HuH-7.5 (cell line): ENCODE measurements around the gene SPCS1.
"Not testable (repeated sequence)": the region's sequence is repeated elsewhere in the genome, so short reads cannot be mapped to it uniquely, and the experiment has no call there.

Experiments used
- DNase-seq: peaks from one replicate; pipeline ENCODE4 v3.0.0; 2011; ENCODE audit warnings: low spot score

The SPCS1 gene

DNA sequence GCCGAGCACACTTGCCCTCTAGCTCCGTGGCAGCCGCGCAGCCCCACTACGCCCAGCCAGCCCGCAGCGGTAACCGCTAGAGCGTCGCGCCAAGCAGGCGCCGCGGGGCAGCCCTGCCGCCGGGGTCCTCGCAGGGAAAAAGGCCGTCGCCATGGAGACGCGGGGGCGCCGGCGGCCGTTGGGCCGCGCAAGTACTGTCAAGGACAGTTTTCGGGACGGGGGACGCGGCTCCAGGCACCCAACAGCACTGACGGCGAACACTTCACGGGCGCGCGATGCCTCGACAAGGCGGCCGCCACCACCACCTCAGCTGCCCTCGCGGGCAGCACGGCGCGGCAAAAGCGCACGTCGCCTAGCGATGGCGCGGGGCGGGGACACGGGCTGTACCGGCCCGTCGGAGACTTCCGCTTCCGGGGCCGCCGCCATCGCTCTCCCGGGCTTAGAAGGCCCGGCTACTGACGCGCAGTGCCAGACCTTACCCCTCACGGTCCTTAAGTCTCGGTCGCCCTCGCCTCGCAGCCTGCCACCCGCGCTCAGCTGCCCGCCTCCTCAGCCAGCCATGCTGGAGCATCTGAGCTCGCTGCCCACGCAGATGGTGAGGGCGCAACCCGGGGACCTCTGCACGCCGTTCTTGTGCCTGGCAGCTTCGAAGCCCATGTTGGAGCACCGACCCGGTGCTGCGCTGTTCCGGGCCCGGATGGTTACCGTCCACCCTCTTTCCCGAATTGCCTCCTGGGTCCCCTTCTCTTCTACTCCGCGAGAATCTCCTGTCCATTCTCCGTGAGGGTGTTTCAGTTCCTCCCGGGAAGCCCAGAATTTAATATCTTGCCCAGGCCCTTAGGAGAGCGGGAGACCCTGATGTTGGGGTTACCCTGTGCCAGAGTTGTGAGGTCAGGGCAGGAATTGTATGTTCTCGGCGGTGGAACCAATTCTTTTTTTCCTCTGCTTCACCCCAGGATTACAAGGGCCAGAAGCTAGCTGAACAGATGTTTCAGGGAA lies at the start of gene SPCS1, which contains the start of gene GLT8D1:
Gene SPCS1, plus strand, starts transcription at position 419 of the 999 bp plus-strand sequence. Its CDS starts 141 bp downstream, at position 560.
Gene GLT8D1, minus strand, starts transcription at position 104 of the 999 bp plus-strand sequence. CDS start 5,331 bp downstream, outside the sequence.
- peak; percentile 66 for DNase-seq

GRCh38 chr3:52660046-52660445 lies 45.9 kb upstream of the SPCS1 start:
- no peak for DNase-seq

DNA sequence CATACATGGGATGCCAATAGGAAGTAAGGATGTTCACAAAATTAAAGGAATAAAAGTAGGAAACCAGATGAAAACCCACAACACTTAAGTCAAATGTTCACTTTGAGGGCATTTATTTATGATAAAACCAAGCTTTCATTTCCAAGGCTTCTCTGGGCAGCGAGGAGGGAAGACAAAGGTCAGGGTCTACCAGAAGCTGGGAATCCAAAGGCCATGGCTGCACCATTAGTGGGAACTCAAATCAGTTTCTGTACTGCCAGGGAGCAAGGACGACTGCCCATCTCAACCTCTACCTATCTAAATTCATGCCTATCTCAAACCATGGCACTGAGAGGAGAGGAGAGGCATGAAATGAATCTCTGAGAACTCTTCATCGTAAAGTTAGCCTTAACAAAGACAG lies 42.8 kb upstream of the SPCS1 start:
- no peak for DNase-seq

- no peak for DNase-seq
These were observed 35.0 kb upstream of the SPCS1 start for GRCh38 chr3:52670621-52671521.

GRCh38 chr3:52671676-52672075 lies 34.2 kb upstream of the SPCS1 start:
- DNase-seq, result no peak

GRCh38 chr3:52676201-52676600 lies 29.7 kb upstream of the SPCS1 start:
- DNase-seq, result not testable (repeated sequence)

DNA sequence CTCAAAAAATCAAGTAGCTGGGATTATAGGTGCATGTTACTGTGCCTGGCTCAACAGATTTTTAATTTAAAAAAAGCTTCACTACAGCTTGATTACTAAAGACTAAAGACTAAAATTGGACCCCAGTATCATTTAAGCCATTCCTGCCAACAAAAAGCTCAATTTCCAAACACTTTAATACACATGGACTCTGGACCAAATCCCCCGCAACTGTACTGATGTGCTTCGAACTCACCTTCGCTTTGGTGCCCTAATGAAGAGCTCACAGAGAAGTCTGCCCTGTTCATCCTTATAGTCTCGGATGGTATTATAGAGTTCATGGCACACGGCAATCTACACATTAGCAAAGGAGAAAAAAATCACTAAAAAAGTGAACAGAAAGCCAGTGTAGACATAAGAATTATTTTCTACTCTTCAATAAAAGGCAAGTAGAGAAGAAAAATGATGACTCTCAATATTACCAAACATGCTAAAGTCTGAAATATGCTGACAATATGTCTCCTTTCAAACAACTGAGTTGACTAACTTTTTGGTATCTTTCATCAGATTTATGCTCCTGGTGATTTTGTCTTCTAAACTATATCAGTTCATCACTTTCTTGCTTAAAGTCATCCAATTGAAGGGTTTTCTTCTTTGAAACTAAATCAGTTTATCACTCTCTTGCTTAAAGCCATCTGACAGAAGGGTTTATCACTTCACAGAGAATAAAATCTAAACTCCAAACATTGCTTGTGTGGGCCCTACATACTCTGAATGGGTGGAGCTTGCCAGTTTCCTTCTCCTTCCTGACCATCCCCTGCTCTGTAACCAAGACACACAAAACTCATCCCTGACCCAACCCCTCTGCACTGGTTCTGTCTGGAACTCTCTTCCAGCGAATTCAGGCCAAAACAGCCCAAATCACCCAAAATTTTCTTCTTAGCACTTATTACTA lies 27.4 kb upstream of the SPCS1 start:
- no peak for DNase-seq

- no peak for DNase-seq
These were observed 26.7 kb upstream of the SPCS1 start for GRCh38 chr3:52679199-52679538.

DNA sequence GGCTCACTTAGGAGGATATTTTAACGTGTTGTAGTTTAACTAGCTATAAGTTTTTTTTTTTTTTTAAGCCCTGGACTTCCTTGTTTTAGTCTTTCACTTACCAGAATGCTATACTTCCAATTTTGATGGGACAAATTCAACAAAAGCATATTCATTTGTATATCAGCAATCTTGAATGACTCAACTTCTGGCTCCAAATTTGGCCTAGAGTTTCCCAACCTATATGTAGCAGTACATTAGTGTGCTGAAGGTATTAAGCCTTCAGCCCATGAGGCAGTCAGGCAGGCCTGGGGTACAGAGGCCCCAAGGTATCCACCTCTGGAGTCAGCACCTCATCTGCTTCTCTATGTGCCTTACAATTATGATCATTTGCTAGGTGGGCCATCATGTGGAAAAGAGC lies 26.1 kb upstream of the SPCS1 start:
- no peak for DNase-seq

GRCh38 chr3:52681596-52681995 lies 24.3 kb upstream of the SPCS1 start:
- DNase-seq, result no peak

- no peak for DNase-seq
These were observed 23.9 kb upstream of the SPCS1 start for GRCh38 chr3:52682016-52682415.

DNA sequence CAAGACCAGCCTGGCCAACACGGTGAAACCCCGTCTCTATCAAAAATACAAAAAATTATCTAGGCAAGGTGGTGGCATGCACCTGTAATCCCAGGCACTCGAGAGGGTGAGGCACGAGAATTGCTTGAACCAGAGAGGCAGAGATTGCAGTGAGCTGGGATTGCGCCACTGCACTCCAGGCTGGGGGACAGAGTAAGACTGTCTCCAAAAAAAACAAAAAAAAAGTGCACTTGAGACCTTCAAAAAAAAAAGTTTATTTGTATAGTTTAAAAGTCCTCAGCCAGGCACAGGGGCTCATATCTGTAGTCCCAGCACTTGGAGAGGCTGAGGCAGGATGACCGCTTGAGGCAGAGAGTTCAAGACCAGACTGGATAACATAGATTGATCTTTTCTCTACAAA lies 22.3 kb upstream of the SPCS1 start:
- DNase-seq, result no peak

DNA sequence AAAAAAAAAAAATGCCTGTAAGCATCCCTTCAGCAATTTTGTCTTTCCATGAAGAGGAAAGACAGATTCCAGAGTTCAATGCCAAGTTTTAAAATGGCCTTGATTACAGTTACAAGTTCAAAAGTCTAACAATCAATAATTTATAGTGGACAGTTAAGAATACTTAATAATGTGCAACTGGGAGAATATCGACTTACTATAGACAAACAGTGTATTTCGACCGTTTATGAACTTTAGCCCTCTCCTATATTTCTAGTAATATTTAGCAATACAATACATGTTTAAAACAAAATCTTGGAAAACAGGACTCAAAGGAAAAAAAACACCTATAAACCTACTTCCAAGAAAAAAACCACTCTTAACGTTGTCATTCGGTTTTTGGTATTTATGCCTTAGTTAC lies 21.7 kb upstream of the SPCS1 start:
- DNase-seq, result no peak

DNA sequence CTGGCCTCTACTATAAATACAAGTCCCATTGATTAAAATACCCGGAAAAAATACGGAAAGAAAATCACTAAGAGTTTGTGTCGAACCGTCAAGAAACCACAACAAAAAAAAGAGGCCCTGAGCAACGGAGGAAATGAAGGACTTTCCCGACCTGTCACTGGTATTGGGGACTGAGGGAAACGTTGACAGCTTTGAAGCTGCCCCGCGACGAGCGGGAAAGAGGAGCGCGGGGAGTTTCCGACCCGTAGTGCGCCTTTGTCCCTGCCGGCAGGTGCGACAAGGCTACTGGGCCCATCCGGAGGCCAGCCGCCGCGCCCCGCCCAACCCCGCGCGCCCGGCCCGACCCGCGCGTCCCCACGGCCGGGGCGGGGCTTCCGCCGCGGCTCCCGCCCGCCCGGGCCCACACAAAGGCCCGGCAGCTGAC lies 20.6 kb upstream of the SPCS1 start:
- peak; percentile 56 for DNase-seq

DNA sequence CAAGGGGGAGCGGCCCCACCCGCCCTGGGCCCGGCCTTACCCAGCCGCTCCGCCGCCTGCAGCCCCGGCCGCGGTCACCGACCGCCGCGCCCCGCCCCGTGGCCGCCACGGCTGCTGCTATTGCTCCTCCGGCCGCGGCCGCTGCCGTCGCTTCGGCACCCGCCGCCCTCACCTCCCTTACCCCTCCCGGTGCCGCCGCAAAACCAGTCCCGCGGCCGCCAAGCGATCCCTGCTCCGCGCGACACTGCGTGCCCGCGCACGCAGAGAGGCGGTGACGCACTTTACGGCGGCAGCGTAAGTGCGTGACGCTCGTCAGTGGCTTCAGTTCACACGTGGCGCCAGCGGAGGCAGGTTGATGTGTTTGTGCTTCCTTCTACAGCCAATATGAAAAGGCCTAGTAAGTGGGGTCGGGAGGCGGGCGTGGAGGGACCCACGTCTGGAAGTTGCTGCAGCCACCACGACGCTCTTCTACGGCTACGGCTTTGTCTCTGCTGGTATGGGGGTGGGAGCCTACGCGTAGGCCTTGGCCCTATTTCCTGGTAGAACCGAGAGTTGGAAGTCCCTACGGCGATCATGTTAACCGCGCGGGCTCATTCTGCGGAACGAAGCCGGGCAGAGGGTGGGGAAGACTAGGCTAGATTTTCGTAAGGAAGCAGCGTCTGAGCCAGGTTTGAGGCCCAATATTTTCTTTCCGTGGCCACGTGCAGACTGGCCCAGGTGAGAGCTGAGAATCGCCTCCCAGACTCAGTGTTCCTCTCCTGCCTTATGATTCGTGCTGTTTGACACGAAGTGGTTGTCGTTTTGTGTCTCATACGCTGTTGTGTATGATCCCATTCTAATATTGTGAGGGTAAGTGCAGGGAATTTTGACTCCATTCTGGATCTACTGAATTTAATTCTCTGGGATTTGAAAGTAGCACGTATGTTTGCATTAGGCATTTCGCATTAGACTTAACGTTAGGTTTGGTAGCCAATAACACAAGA lies 19.9 kb upstream of the SPCS1 start, which contains the start of the genes GNL3 and PBRM1:
Gene GNL3, plus strand, starts transcription at position 324 of the 983 bp plus-strand sequence. Its CDS starts 61 bp downstream, at position 385.
Gene PBRM1, minus strand, starts transcription at position 205 of the 983 bp plus-strand sequence.
- peak; percentile 68 for DNase-seq

GRCh38 chr3:52688266-52688665 lies 17.6 kb upstream of the SPCS1 start:
- DNase-seq, result no peak

GRCh38 chr3:52689151-52689550 lies 16.8 kb upstream of the SPCS1 start:
- no peak for DNase-seq

GRCh38 chr3:52690560-52690959 lies 15.3 kb upstream of the SPCS1 start:
- DNase-seq, result no peak

GRCh38 chr3:52693071-52693470 lies 12.8 kb upstream of the SPCS1 start:
- no peak for DNase-seq
